ENCODE measurements around the gene TMEM203. TPM values are rescaled to one million over a fixed set of nuclear protein-coding genes. Genes with fewer than 3 reads are reported as not detected.

Gene TMEM203
- total RNA-seq, 1 donor from 2014 or later, result 34.1 TPM

- no peaks in the 10 kb centered on the region for H3K9me3 Mint-ChIP-seq
- H3K27me3 Mint-ChIP-seq, result peaks cover 2% of the 10 kb centered on the region
- ChIA-PET POLR2A (interaction anchor here (0.5 to 1.5 kb wide), 6 partner anchors 11 to 103 kb away, joined by 3 to 8 read pairs (median 4); partner anchors contain the start of genes TPRN and TUBB4B), CTCF (interaction anchor here (1.1 to 4.1 kb wide), 7 partner anchors 21 to 191 kb away, joined by 3 to 21 read pairs (median 10); partner anchors contain the start of genes ANAPC2, NDOR1, NPDC1 and SSNA1)
- no peak overlapping the region for H3K27ac Mint-ChIP-seq
- DNase-seq (no peak), ATAC-seq (ENCODE audit: low read depth) (no peak)
- H3K4me3 Mint-ChIP-seq, result no peak overlapping the region
- no peak for TF ChIP-seq CTCF (IDR thresholded peaks at IDR 0.05)
- intact Hi-C loops (cut with micrococcal nuclease), result loop anchor here (10.0 kb wide), 2 partner anchors 281 to 341 kb away; partner anchors contain the start of genes C8G, FBXW5 and TRAF2
- no peaks in the 10 kb centered on the region for H3K36me3 Mint-ChIP-seq (ENCODE audit: low read depth)
- peaks cover 19% of the 10 kb centered on the region for H3K4me1 Mint-ChIP-seq
Observed at GRCh38 chr9:137225699-137226331, 20.4 kb upstream of the TMEM203 start.

DNA sequence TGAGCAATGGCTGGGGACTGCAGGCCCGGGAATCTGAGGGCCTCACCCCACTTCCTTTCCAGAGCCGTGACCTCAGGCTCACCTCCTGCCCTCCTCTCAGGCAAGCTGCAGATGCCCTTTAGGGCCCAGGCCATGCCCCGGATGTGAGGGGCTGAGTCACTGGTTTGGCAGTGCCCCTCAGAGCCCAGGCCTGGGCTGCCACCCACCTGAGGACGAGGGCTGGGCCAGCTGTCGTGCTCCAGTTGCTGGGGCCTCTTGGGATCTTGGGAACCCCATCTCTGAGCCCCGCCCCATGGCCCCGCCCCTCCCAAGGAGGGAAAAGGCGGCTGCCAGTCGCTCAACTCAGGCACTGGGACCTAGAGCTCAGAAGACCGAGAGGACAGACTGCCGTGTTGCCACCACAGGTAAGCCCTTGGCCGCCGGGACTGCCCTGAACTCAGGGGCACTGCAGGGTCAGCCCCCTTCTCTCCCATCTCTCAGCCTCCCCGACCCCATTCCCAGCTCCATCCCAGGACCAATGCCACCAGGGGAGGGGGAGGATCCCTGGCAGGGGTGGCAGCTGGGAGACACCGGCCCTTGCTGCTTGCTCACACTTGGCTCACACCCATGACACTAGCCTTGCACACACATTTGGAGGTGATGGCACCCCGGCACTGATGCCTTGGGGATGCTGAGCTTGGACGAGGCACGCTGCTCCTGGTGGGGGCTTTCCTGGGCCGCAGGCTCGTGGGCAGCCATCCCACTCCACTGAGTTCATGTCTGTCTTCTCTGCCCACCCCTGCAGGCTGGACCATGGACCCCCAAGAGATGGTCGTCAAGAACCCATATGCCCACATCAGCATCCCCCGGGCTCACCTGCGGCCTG lies 19.6 kb upstream of the TMEM203 start, which contains the start of gene CYSRT1:
Gene CYSRT1 (plus strand): TSS at position 345 of the 865 bp plus-strand sequence. CDS start 448 bp downstream, at position 793.
- TF ChIP-seq CTCF (IDR thresholded peaks at IDR 0.05), result no peak
- CTCF ChIA-PET, result interaction anchor here (4.1 kb wide), 1 partner anchor 178 kb away, joined by 21 read pairs; the partner anchor contains the start of gene NPDC1
- intact Hi-C loops (cut with micrococcal nuclease), result loop anchor here (10.0 kb wide), 2 partner anchors 280 to 340 kb away; partner anchors contain the start of genes C8G, FBXW5 and TRAF2
- H3K27ac Mint-ChIP-seq, result peak within 1 kb of the TSS; percentile 73
- peaks cover 2% of the 10 kb centered on the region for H3K27me3 Mint-ChIP-seq
- peaks cover 20% of the 10 kb centered on the region for H3K4me1 Mint-ChIP-seq
- H3K9me3 Mint-ChIP-seq, result no peaks in the 10 kb centered on the region
- no peak for DNase-seq
- POLR2A ChIA-PET, result interaction anchor here (0.5 to 4.1 kb wide), 4 partner anchors 16 to 62 kb away, joined by 3 to 40 read pairs (median 6); partner anchors contain the start of genes ANAPC2, SSNA1 and TUBB4B
- H3K4me3 Mint-ChIP-seq, result peak within 1 kb of the TSS; percentile 83
- ATAC-seq (ENCODE audit: low read depth), result no peak
- no peaks in the 10 kb centered on the region for H3K36me3 Mint-ChIP-seq (ENCODE audit: low read depth)

DNA sequence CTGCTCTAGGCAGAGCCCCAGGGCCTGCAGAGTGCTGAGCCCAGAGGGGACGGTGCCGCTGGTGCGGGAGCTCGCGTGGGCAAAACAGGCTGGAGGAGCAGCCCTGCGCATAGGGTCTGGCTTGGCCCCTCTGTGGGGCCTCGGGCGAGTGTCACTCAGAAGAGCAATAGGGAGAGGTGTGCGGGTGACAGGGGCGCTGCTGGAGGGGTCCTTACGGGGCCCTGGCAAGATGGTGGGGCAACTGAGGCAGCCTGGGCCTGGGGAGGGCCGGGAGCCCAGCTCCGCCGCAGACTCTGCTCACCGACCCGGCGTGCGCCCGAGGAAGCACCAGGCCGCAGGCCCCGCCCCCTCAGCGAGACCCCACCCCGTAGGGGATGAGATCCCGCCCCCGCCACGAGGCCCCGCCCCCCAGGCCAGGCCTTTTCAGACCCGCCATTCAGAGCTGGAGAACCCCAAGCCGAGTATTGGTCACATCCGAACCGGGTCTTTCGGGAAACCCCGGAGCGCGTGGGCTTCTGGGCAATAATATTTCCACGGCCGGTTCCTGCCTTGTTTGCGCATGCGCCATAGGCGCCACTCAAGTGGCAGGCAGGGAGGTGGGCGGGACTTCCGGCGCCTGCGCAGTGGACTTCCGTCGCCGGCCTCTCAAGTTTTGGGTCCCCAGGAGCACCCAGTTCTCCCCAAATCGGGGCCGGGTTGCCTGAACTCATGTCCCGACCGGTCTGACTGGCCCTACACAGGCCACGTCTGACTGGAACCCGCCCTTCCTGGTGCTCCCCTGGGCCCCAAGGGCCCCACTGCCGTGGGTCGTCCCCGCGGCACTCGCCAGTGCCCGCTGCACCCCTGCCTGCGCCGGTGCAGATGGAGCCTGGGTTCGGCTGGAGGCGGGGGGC lies 17.9 kb upstream of the TMEM203 start:
- peak overlapping the region; percentile 73 for H3K27ac Mint-ChIP-seq
- peak overlapping the region; percentile 83 for H3K4me3 Mint-ChIP-seq
- ATAC-seq (ENCODE audit: low read depth) (peak; percentile 93), DNase-seq (peak; percentile 97)
- peaks cover 2% of the 10 kb centered on the region for H3K27me3 Mint-ChIP-seq
- peaks cover 20% of the 10 kb centered on the region for H3K4me1 Mint-ChIP-seq
- ChIA-PET CTCF (interaction anchor here (0.6 to 2.2 kb wide), 6 partner anchors 11 to 177 kb away, joined by 3 to 10 read pairs (median 3); partner anchors contain the start of genes MAN1B1 and NPDC1), POLR2A (interaction anchor here (0.6 to 4.1 kb wide), 39 partner anchors 9 to 522 kb away, joined by 3 to 53 read pairs (median 5); partner anchors contain the start of genes ANAPC2, MAN1B1, NDOR1 and NPDC1)
- H3K9me3 Mint-ChIP-seq, result no peaks in the 10 kb centered on the region
- no peak for TF ChIP-seq CTCF (IDR thresholded peaks at IDR 0.05)
- no peaks in the 10 kb centered on the region for H3K36me3 Mint-ChIP-seq (ENCODE audit: low read depth)
- intact Hi-C loops (cut with micrococcal nuclease), result loop anchor here (1.0 to 10.0 kb wide), 10 partner anchors 18 to 433 kb away; partner anchors contain the start of genes ANAPC2, C8G, FBXW5 and NDOR1

GRCh38 chr9:137222190-137223077 lies 17.0 kb upstream of the TMEM203 start, which contains the start of gene RNF208:
Gene RNF208, minus strand, starts transcription at chr9:137222240. Its CDS starts 1,028 bp downstream, at chr9:137221212.
- peak within 1 kb of the TSS; percentile 83 for H3K4me3 Mint-ChIP-seq
- POLR2A ChIA-PET, result interaction anchor here (0.5 to 4.1 kb wide), 35 partner anchors 8 to 495 kb away, joined by 3 to 53 read pairs (median 5); partner anchors contain the start of genes ANAPC2, MAN1B1, NDOR1 and NPDC1
- CTCF ChIA-PET, result interaction anchor here (0.6 to 2.2 kb wide), 5 partner anchors 12 to 176 kb away, joined by 3 to 10 read pairs (median 3); partner anchors contain the start of genes MAN1B1 and NPDC1
- TF ChIP-seq CTCF (IDR thresholded peaks at IDR 0.05), result no peak
- H3K4me1 Mint-ChIP-seq, result peaks cover 17% of the 10 kb centered on the region
- H3K9me3 Mint-ChIP-seq, result no peaks in the 10 kb centered on the region
- H3K36me3 Mint-ChIP-seq (ENCODE audit: low read depth), result no peaks in the 10 kb centered on the region
- H3K27me3 Mint-ChIP-seq, result no peaks in the 10 kb centered on the region
- peak within 1 kb of the TSS; percentile 73 for H3K27ac Mint-ChIP-seq
- ATAC-seq (ENCODE audit: low read depth) (no peak), DNase-seq (no peak)
- intact Hi-C loops (cut with micrococcal nuclease), result loop anchor here (1.0 to 10.0 kb wide), 10 partner anchors 17 to 432 kb away; partner anchors contain the start of genes ANAPC2, C8G, FBXW5 and NDOR1
